Lung (tissue), 12 donors: ENCODE data around the gene MAP7D3. TPM values are rescaled to one million over a fixed set of nuclear protein-coding genes. Genes with fewer than 3 reads are reported as not detected.
"Not testable (repeated sequence)": the region's sequence is repeated elsewhere in the genome, so short reads cannot be mapped to it uniquely, and the experiment has no call there.

Experiments used
- ATAC-seq: fragments of 200-7000 bp; cut with Tn5 transposase; one replicate; pipeline ENCODE4 v1.9.1; 2020; ENCODE audit warnings: moderate number of reproducible peaks; ENCODE audit not compliant: insufficient read depth, low FRiP score
- DNase-seq, 3 donors: peaks; one replicate each; pipeline ENCODE4 v3.0.0-alpha.2; 2013 to 2017
- H3K27ac ChIP-seq, 2 donors: one replicate each; pipeline ENCODE4 v1.5.1; 2013; ENCODE audit warnings: mild to moderate bottlenecking in 2 of 2, moderate library complexity in 2 of 2, control low read depth in 1 of 2, inconsistent platforms in 1 of 2, low read depth in 1 of 2, low read length in 1 of 2
- H3K27me3 ChIP-seq, 3 donors: one replicate each; pipeline ENCODE4 v1.5.1; 2013; ENCODE audit warnings: low read length in 2 of 3; ENCODE audit not compliant: control insufficient read depth in 3 of 3, insufficient read depth in 3 of 3
- H3K36me3 ChIP-seq, 4 donors: one replicate each; pipeline ENCODE4 v1.5.1; 2013; ENCODE audit warnings: low read length in 4 of 4, mild to moderate bottlenecking in 1 of 4, moderate library complexity in 1 of 4; ENCODE audit not compliant: control insufficient read depth in 4 of 4, insufficient read depth in 4 of 4
- H3K4me1 ChIP-seq, 5 donors: one replicate each; pipeline ENCODE4 v1.5.1; 2013; ENCODE audit warnings: low read length in 5 of 5, mild to moderate bottlenecking in 2 of 5, moderate library complexity in 1 of 5; ENCODE audit not compliant: control insufficient read depth in 5 of 5, insufficient read depth in 5 of 5
- H3K4me3 ChIP-seq: one replicate; pipeline ENCODE4 v1.5.1; 2013; ENCODE audit warnings: mild to moderate bottlenecking, control low read depth, moderate library complexity
- H3K9ac ChIP-seq, 2 donors: one replicate each; pipeline ENCODE4 v1.5.1; 2013; ENCODE audit warnings: low read length in 2 of 2, control low read depth in 1 of 2; ENCODE audit not compliant: insufficient read depth in 1 of 2
- H3K9me3 ChIP-seq, 4 donors: one replicate each; pipeline ENCODE4 v1.5.1; 2013; ENCODE audit warnings: low read length in 3 of 4, mild to moderate bottlenecking in 1 of 4, moderate library complexity in 1 of 4; ENCODE audit not compliant: control insufficient read depth in 4 of 4, insufficient read depth in 3 of 4
- WGBS, 2 donors: extraction: QIAGEN DNeasy Blood & Tissue Kit; methylation state at CpG; one replicate each; pipeline ENCODE4 v1.1.7; 2013; 5-methylcytosine and 5-hydroxymethylcytosine counted together
- polyA plus RNA-seq, 2 donors: library from polyadenylated mRNA; stranded (reverse); fragments of 200-250 nt; gene quantifications; one replicate each; pipeline ENCODE4 v1.2.1, GENCODE V29; 2013
- total RNA-seq, 2 donors: library from RNA; depleted of rRNA in 1 of 2; stranded (reverse); fragments of >200 nt in 1 of 2; gene quantifications; one replicate each; pipeline ENCODE4 v1.2.1, GENCODE V29; 2014 to 2021
- TF ChIP-seq, protein P1 (sequence below): IDR thresholded peaks from 2 replicates; pipeline ENCODE4 v1.5.1; 2012; ENCODE audit warnings: mild to moderate bottlenecking; ENCODE audit errors: control extremely low read depth, extremely low read depth
- donor health status: control.
- donor health status: control.
- donor health status: Bipolar disorder and iron deficiency.
- donor health status: healthy.
- donor health status: DM: yes; HTN: yes; CAD: no.

The MAP7D3 gene
- total and polyA plus RNA-seq, 4 donors: 4.0 to 10.5 (median 6.5) TPM

DNA sequence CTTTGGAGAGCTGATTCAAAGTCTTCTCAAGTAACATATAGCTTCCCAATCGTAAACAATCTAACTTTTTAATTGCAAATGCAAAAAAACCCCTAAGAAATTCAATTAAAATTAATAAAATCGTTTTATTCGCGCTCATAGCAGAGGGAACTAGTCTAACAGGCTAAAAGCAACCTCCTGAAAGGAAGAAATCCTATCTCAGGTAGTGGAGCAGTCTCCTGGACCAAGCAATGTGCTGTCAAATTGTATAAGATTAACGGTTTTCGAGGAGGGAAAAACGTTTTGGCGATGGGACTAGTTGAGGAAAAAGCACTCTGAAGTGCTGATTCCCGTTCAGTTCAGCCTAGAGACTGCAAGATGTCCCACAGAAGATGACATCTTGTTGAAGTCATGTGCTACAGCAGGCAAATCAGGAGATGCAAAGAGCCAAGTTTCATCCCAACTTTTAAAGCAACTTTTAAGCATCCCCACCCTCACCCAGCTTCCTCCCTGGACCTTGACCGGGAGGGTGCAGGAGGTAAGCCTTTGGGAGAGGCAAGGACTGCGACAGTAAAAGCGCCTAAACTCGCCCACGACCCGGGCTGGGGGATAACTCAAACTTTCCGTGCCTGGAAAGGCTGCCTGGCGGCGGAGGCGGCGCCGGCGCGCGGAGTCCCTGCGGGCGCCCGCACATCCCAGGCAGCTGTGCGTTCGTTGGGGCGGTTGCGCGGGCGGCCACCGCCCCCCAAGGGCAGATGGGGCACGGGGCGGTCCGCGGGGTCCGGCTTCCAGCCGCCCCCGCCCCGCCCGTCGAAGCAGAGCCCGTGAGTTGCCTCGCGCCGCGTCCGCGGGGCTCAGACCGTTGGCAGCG is 784 bp downstream of the MAP7D3 start:
- no peaks in the 10 kb centered on the region for H3K9me3 ChIP-seq
- peak overlapping the region; percentile 74 for H3K4me3 ChIP-seq
- H3K27me3 ChIP-seq: peaks cover 0 to 27% (median 11%) of the 10 kb centered on the region in 3 donors
- WGBS, 2 donors: 12 to 26% methylated on average over 28 to 53 of the region's 53 CpGs
- H3K27ac ChIP-seq: peak overlapping the region; percentile 75 to 89
- TF ChIP-seq, protein P1, sequence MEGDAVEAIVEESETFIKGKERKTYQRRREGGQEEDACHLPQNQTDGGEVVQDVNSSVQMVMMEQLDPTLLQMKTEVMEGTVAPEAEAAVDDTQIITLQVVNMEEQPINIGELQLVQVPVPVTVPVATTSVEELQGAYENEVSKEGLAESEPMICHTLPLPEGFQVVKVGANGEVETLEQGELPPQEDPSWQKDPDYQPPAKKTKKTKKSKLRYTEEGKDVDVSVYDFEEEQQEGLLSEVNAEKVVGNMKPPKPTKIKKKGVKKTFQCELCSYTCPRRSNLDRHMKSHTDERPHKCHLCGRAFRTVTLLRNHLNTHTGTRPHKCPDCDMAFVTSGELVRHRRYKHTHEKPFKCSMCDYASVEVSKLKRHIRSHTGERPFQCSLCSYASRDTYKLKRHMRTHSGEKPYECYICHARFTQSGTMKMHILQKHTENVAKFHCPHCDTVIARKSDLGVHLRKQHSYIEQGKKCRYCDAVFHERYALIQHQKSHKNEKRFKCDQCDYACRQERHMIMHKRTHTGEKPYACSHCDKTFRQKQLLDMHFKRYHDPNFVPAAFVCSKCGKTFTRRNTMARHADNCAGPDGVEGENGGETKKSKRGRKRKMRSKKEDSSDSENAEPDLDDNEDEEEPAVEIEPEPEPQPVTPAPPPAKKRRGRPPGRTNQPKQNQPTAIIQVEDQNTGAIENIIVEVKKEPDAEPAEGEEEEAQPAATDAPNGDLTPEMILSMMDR: no peak
- H3K9ac ChIP-seq: peak overlapping the region in 1 of 2 donors; percentile 59
- H3K4me1 ChIP-seq: peaks cover 0 to 2% (median 0%) of the 10 kb centered on the region in 5 donors
- H3K36me3 ChIP-seq: no peaks in the 10 kb centered on the region
- DNase-seq (peak; percentile 19 to 56 (median 44)), ATAC-seq (peak; percentile 45)

DNA sequence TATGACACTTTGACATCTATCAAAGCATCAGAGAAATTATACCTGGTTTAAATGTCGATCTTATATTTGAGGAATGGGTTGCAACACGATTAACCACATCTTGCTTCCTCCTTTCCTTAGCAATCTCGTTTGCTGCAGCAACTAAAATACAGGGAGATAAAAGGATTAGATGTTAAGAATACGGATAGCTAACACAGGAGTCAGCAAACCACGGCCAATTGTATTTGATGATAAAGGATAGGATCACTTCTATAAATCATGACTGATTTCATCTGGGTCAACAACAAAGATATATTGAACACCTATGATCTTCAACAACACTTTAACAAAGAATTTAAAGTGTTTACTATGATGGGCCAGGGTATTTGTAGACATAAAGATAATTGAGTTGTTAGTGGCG is 5.0 kb downstream of the MAP7D3 start:
- Histone ChIP-seq H3K4me3 (no peak overlapping the region), H3K36me3 (peaks cover 2 to 6% (median 4%) of the 10 kb centered on the region in 4 donors), H3K27ac (no peak overlapping the region), H3K9ac (no peak overlapping the region), H3K9me3 (no peaks in the 10 kb centered on the region), H3K27me3 (peaks cover 0 to 36% (median 13%) of the 10 kb centered on the region in 3 donors), H3K4me1 (peaks cover 0 to 2% (median 0%) of the 10 kb centered on the region in 5 donors)
- TF ChIP-seq, protein P1: no peak
- DNase-seq: no peak
- ATAC-seq: no peak
- 52 to 67% methylated on average over 6 of the region's 6 CpGs for WGBS, 2 donors

GRCh38 chrX:136237849-136238248 is 13.4 kb downstream of the MAP7D3 start:
- not testable (repeated sequence) for H3K4me1 ChIP-seq, DNase-seq, H3K36me3 ChIP-seq, H3K27ac ChIP-seq, H3K9me3 ChIP-seq, H3K9ac ChIP-seq, H3K4me3 ChIP-seq, ATAC-seq
- peaks cover 0 to 20% (median 5%) of the 10 kb centered on the region in 3 donors for H3K27me3 ChIP-seq
- 87 to 88% methylated on average over 2 to 3 of the region's 4 CpGs for WGBS, 2 donors

- no peak for DNase-seq
- Histone ChIP-seq H3K36me3 (peaks cover 0 to 6% (median 2%) of the 10 kb centered on the region in 4 donors), H3K4me1 (no peaks in the 10 kb centered on the region), H3K9ac (no peak overlapping the region), H3K27ac (no peak overlapping the region), H3K27me3 (peaks cover 0 to 24% (median 7%) of the 10 kb centered on the region in 3 donors), H3K4me3 (no peak overlapping the region), H3K9me3 (no peaks in the 10 kb centered on the region)
- ATAC-seq: no peak
- TF ChIP-seq, protein P1: no peak
- WGBS, 2 donors: 68 to 82% methylated on average over 3 of the region's 3 CpGs
Observed at GRCh38 chrX:136237074-136237473, 14.1 kb downstream of the MAP7D3 start.
